ENCODE results near the gene OR5L1. TPM values are rescaled to one million over a fixed set of nuclear protein-coding genes. Genes with fewer than 3 reads are reported as not detected.

Gene OR5L1
- total RNA-seq, 4 donors from 2014 or later: not detected

GRCh38 chr11:55849037-55849436 is 37.9 kb downstream of the OR5L1 start:
- Histone ChIP-seq H3K27ac (no peak overlapping the region), H3K27me3 (no peaks in the 10 kb centered on the region), H3K36me3 (no peaks in the 10 kb centered on the region), H3K4me1 (no peaks in the 10 kb centered on the region), H3K9me3 (no peaks in the 10 kb centered on the region), H3K4me3 (no peak overlapping the region)
- TF ChIP-seq POLR2A (IDR thresholded peaks at IDR 0.05) (no peak), CTCF (IDR thresholded peaks at IDR 0.05) (no peak)
- no peak for DNase-seq
- intact Hi-C loops (cut with DNase I): no loop called here

GRCh38 chr11:55852141-55852540 is 41.0 kb downstream of the OR5L1 start:
- no peaks in the 10 kb centered on the region for H3K4me1 ChIP-seq
- no peak overlapping the region for H3K27ac ChIP-seq
- WGBS, 2 donors: 65 to 67% methylated on average over 1 of the region's 1 CpG
- no peaks in the 10 kb centered on the region for H3K36me3 ChIP-seq
- intact Hi-C loops (cut with DNase I): no loop called here
- DNase-seq: no peak
- no peak overlapping the region for H3K4me3 ChIP-seq
- no peaks in the 10 kb centered on the region for H3K27me3 ChIP-seq
- H3K9me3 ChIP-seq: no peaks in the 10 kb centered on the region
- TF ChIP-seq POLR2A (IDR thresholded peaks at IDR 0.05) (no peak), CTCF (IDR thresholded peaks at IDR 0.05) (no peak)

- Histone ChIP-seq H3K27ac (no peak overlapping the region), H3K9me3 (no peaks in the 10 kb centered on the region), H3K4me1 (no peaks in the 10 kb centered on the region), H3K27me3 (no peaks in the 10 kb centered on the region), H3K4me3 (no peak overlapping the region), H3K36me3 (no peaks in the 10 kb centered on the region)
- no peak for DNase-seq
- no peak for TF ChIP-seq POLR2A (IDR thresholded peaks at IDR 0.05)
- no peak for TF ChIP-seq CTCF (IDR thresholded peaks at IDR 0.05)
- intact Hi-C loops (cut with DNase I): no loop called here
- 18 to 20% methylated on average over 1 of the region's 1 CpG for WGBS, 2 donors
Measured at GRCh38 chr11:55854704-55855103, 43.5 kb downstream of the OR5L1 start.

Other genes with a start within 250 kb of the OR5L1 start
- gene OR4C16, start 239.2 kb upstream of the OR5L1 start, total RNA-seq: not detected
- gene OR4C11, start 203.7 kb upstream of the OR5L1 start, total RNA-seq: not detected
- gene OR4P4, start 176.3 kb upstream of the OR5L1 start, total RNA-seq: not detected
- not detected for gene OR4S2, start 163.0 kb upstream of the OR5L1 start, total RNA-seq
- gene OR4C6, start 149.2 kb upstream of the OR5L1 start, total RNA-seq: not detected
- not detected for gene OR5D13, start 37.9 kb upstream of the OR5L1 start, total RNA-seq
- not detected for gene OR5D14, start 15.8 kb upstream of the OR5L1 start, total RNA-seq
- not detected for gene OR5D18, start 8.3 kb downstream of the OR5L1 start, total RNA-seq
- not detected for gene OR5L2, start 15.9 kb downstream of the OR5L1 start, total RNA-seq
- gene OR5D16, start 27.4 kb downstream of the OR5L1 start, total RNA-seq: not detected
- not detected for gene TRIM51, start 71.9 kb downstream of the OR5L1 start, total RNA-seq
- gene OR5W2, start 103.2 kb downstream of the OR5L1 start, total RNA-seq: not detected
- gene OR5I1, start 125.0 kb downstream of the OR5L1 start, total RNA-seq: not detected
- not detected for gene OR10AG1, start 158.6 kb downstream of the OR5L1 start, total RNA-seq
- gene OR5F1, start 183.3 kb downstream of the OR5L1 start, total RNA-seq: not detected
- not detected for gene OR5AS1, start 216.3 kb downstream of the OR5L1 start, total RNA-seq